AG09309 (cell line): ENCODE measurements around the gene SNRNP40.

Experiments
- DNase-seq: peaks from one replicate; pipeline ENCODE4 v3.0.0-alpha.2; 2010; ENCODE audit warnings: low read depth
- H3K4me3 ChIP-seq: 2 replicates; pipeline ENCODE4 v1.5.1; 2011; ENCODE audit warnings: mild to moderate bottlenecking, low read depth, low read length, moderate library complexity; ENCODE audit not compliant: control insufficient read depth
- CTCF ChIP-seq: IDR thresholded peaks from 2 replicates; pipeline ENCODE4 v1.5.1; 2011; ENCODE audit warnings: mild to moderate bottlenecking, low read depth, low read length, inconsistent platforms; ENCODE audit not compliant: insufficient read depth, control insufficient read depth; ENCODE audit errors: missing control alignments

Gene SNRNP40

DNA sequence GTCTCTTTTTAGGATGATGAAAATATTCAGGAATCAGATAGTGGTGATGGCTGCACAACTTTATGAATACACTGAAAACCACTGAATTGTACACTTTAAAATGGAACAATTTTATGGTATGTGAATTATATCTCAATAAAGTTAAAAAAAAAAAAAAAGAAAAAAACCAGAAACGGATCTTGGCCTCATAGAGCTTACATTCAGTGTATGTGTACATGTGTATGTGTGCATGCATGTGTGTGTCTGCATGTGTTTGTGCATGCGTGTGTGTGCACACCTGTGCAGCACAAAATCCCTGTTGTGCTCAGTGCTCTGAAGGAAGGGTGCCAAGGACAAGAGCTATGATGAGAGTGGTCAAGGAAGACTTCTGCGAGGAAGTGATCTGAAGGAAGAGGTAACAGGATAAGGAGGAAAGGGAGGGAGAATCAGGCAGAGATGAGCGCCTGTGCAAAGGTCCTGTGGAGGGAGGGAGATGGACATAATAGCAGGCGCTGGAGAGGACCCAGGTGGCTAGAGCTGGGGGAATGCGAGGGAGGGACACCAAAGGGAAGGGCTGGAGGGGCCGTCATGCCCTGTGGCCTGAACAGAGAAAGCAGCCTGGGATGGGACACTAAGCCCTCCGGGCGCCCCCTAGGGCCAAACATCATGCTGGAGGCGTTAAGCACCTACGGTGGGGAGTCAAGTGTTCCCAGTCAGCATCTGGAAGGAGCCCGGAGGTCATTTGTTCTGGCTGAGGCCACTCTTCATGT, 82.1 kb downstream of the SNRNP40 start:
- H3K4me3 ChIP-seq, result no peak overlapping the region
- TF ChIP-seq CTCF, result no peak
- no peak for DNase-seq
